Measurements from ENCODE around the gene BDKRB1.

The BDKRB1 gene

GRCh38 chr14:96252999-96253539, 2.9 kb upstream of the BDKRB1 start:
- CTCF ChIA-PET = interaction anchor here (2.3 kb wide), 1 partner anchor 9 kb away, joined by 7 read pairs; no protein-coding TSS in a partner anchor
- no peak for TF ChIP-seq CTCF (IDR thresholded peaks at IDR 0.05; ENCODE audit: control extremely low read depth, extremely low read depth, low read depth, missing control alignments)
- POLR2A ChIA-PET = no interaction called here
- DNase-seq (ENCODE audit: extremely low spot score) = no peak

- TF ChIP-seq CTCF (IDR thresholded peaks at IDR 0.05; ENCODE audit: control extremely low read depth, extremely low read depth, low read depth, missing control alignments) = no peak
- ChIA-PET CTCF (no interaction called here), POLR2A (no interaction called here)
- no peak for DNase-seq (ENCODE audit: extremely low spot score)
These were observed 1.3 kb upstream of the BDKRB1 start for GRCh38 chr14:96254687-96255086.

GRCh38 chr14:96256407-96256806, 397 bp downstream of the BDKRB1 start:
- CTCF ChIA-PET = no interaction called here
- no peak for TF ChIP-seq CTCF (IDR thresholded peaks at IDR 0.05; ENCODE audit: control extremely low read depth, extremely low read depth, low read depth, missing control alignments)
- POLR2A ChIA-PET = no interaction called here
- DNase-seq (ENCODE audit: extremely low spot score) = no peak

GRCh38 chr14:96257056-96257455, 1.0 kb downstream of the BDKRB1 start:
- ChIA-PET POLR2A (no interaction called here), CTCF (no interaction called here)
- no peak for DNase-seq (ENCODE audit: extremely low spot score)
- no peak for TF ChIP-seq CTCF (IDR thresholded peaks at IDR 0.05; ENCODE audit: control extremely low read depth, extremely low read depth, low read depth, missing control alignments)

GRCh38 chr14:96257900-96258299, 1.9 kb downstream of the BDKRB1 start:
- POLR2A ChIA-PET = no interaction called here

GRCh38 chr14:96260341-96260821, 4.4 kb downstream of the BDKRB1 start:
- ChIA-PET CTCF (interaction anchor here (0.8 to 1.5 kb wide), 3 partner anchors 14 to 178 kb away, joined by 4 to 6 read pairs (median 5); no protein-coding TSS in a partner anchor), POLR2A (no interaction called here)
- TF ChIP-seq CTCF (IDR thresholded peaks at IDR 0.05; ENCODE audit: control extremely low read depth, extremely low read depth, low read depth, missing control alignments) = no peak
- no peak for DNase-seq (ENCODE audit: extremely low spot score)

More at GRCh38 chr14:96257900-96258299, 1.9 kb downstream of the BDKRB1 start:
- no peak for DNase-seq (ENCODE audit: extremely low spot score)
- CTCF ChIA-PET = no interaction called here
- TF ChIP-seq CTCF (IDR thresholded peaks at IDR 0.05; ENCODE audit: control extremely low read depth, extremely low read depth, low read depth, missing control alignments) = no peak

Measured in GM10248 (cell line).